OCI-LY7 (cell line): ENCODE measurements around the gene GAS7. TPM values are rescaled to one million over a fixed set of nuclear protein-coding genes. Genes with fewer than 3 reads are reported as not detected.

Experiments used
- BruUV-seq: library from RNA; stranded (reverse); fragments of 400-500 nt; replicated peaks from 2 replicates; lab custom pipeline; 2021; lab: Mats Ljungman, UMichigan
- CTCF ChIA-PET: fragments of 300-600 bp; sonication (Branson Sonifier 250); formaldehyde crosslinking; loops from one replicate; lab custom pipeline; 2022; ENCODE audit warnings: antibody characterized with exemption; ENCODE audit not compliant: unreplicated experiment; lab: Charles Lee
- POLR2A ChIA-PET: fragments of 300-600 bp; sonication (Branson Sonifier 250); formaldehyde crosslinking; loops from one replicate; lab custom pipeline; 2022; ENCODE audit warnings: antibody characterized with exemption; lab: Charles Lee
- DNase-seq: peaks from one replicate; pipeline ENCODE4 v3.0.0-alpha.2; 2015; ENCODE audit warnings: low spot score
- H2AFZ ChIP-seq: fragments of 200-600 bp; sonication (generic), shearing (Covaris generic); 2 replicates; pipeline ENCODE4 v1.6.1; 2014; ENCODE audit warnings: mild to moderate bottlenecking, antibody characterized with exemption, low read length, moderate library complexity
- H3K27ac ChIP-seq: fragments of 200-600 bp; sonication (generic); 2 replicates; pipeline ENCODE4 v1.5.1; 2014; ENCODE audit warnings: mixed run types, low read depth, mild to moderate bottlenecking, moderate library complexity, low read length, inconsistent platforms; ENCODE audit not compliant: poor library complexity, severe bottlenecking
- H3K36me3 ChIP-seq: fragments of 200-600 bp; sonication (generic); 2 replicates; pipeline ENCODE4 v1.6.1; 2014; ENCODE audit warnings: mild to moderate bottlenecking, antibody characterized with exemption, low read length, moderate library complexity, mixed read lengths; ENCODE audit not compliant: insufficient read depth
- H3K4me1 ChIP-seq: fragments of 200-600 bp; sonication (generic); 2 replicates; pipeline ENCODE4 v1.5.1; 2014; ENCODE audit warnings: mild to moderate bottlenecking, low read length; ENCODE audit not compliant: insufficient read depth, poor library complexity, severe bottlenecking
- H3K4me2 ChIP-seq: fragments of 200-600 bp; sonication (generic); 2 replicates; pipeline ENCODE4 v1.6.1; 2014; ENCODE audit warnings: mild to moderate bottlenecking, low read length
- H3K4me3 ChIP-seq: fragments of 200-600 bp; sonication (generic); 2 replicates; pipeline ENCODE4 v1.5.1; 2014; ENCODE audit warnings: mild to moderate bottlenecking, low read depth, low read length; ENCODE audit not compliant: poor library complexity, severe bottlenecking
- H3K79me2 ChIP-seq: fragments of 200-600 bp; sonication (generic); 2 replicates; pipeline ENCODE4 v1.6.1; 2016; ENCODE audit warnings: low read depth, mild to moderate bottlenecking, low read length, moderate library complexity, mixed read lengths; ENCODE audit not compliant: insufficient read depth
- H3K9me2 ChIP-seq: fragments of 200-600 bp; sonication (generic); 2 replicates; pipeline ENCODE4 v1.6.1; 2016; ENCODE audit warnings: mild to moderate bottlenecking, low read length, mixed read lengths; ENCODE audit not compliant: insufficient read depth
- H3K9me3 ChIP-seq: fragments of 200-600 bp; sonication (generic); 2 replicates; pipeline ENCODE4 v1.6.1; 2014; ENCODE audit warnings: mild to moderate bottlenecking, mixed run types, low read length, mixed read lengths
- H4K20me1 ChIP-seq: fragments of 200-600 bp; sonication (generic); 2 replicates; pipeline ENCODE4 v1.6.1; 2014; ENCODE audit warnings: mild to moderate bottlenecking, antibody characterized with exemption, low read length, moderate library complexity, mixed read lengths; ENCODE audit not compliant: insufficient read depth
- CTCF ChIP-seq: fragments of 200-600 bp; sonication (generic); conservative IDR thresholded peaks from 2 replicates; pipeline ENCODE4 v1.5.1; 2014; ENCODE audit warnings: mild to moderate bottlenecking, antibody characterized with exemption, low read length, moderate library complexity, mixed read lengths
- EZH2phosphoT487 ChIP-seq: fragments of 200-600 bp; sonication (generic); IDR thresholded peaks from 2 replicates; pipeline ENCODE4 v1.6.1; 2018; ENCODE audit warnings: low read depth, borderline replicate concordance, mild to moderate bottlenecking, mixed run types, antibody characterized with exemption, low read length, moderate library complexity, mixed read lengths
- intact Hi-C: fragments of 100-400 bp; cut with micrococcal nuclease; formaldehyde crosslinking; loops from one replicate; pipeline ENCODE4 v1.10.0; 2022; ENCODE audit not compliant: unreplicated experiment
- total RNA-seq, 2 experiments: library from RNA; depleted of rRNA in 1 of 2; stranded (reverse); fragments of >200 nt in 1 of 2; shearing (Covaris generic) in 1 of 2; gene quantifications; 2 replicates each; pipeline ENCODE4 v1.2.3, GENCODE V29; 2014 to 2022

Gene GAS7
- total RNA-seq, 2 experiments from 2014 or later: 1.5 TPM; not detected in 1

DNA sequence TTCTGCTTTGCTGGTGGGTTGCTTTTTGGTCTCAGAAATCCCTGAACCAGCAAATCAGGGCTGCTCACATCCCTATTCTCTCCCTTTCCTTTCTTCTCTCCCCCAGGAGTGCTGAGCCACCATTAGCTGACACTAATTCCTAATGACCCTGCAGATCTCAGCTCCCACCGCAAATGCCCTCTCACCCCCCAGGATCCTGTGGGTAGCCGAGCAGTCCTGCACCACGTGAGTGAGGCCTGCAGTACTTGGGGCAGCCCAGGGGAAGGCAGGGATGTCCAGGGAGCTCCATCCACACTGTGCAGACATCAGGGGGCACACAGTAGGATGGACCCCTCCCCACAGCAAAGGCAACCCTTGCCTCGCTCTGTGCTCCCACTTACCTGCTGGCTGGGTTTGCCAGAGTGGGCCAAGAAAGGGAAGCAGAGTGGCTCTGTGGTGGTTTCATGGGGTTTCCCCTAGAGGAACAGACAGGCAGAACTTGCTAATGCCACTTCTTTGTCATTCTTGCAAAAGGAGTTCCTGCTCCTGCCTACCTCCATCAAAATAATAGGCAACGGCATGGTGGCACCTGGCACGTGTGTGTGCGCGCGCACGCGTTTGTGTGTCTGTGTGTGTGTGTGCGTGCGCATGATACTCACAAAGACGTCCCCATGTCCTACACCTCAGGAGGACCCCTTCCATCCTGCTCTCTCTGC lies 135.6 kb downstream of the GAS7 start:
- H4K20me1 ChIP-seq: no peaks in the 10 kb centered on the region
- BruUV-seq: no TSS peak
- DNase-seq: no peak
- intact Hi-C loops: no loop called here
- H3K4me1 ChIP-seq: no peaks in the 10 kb centered on the region
- POLR2A ChIA-PET: interaction anchor here (0.5 to 0.6 kb wide), 2 partner anchors 11 to 13 kb away, joined by 3 to 4 read pairs; no protein-coding TSS in a partner anchor
- no peak overlapping the region for H3K27ac ChIP-seq
- no peaks in the 10 kb centered on the region for H3K9me2 ChIP-seq
- H2AFZ ChIP-seq: no peak overlapping the region
- H3K9me3 ChIP-seq: no peaks in the 10 kb centered on the region
- H3K79me2 ChIP-seq: no peaks in the 10 kb centered on the region
- CTCF ChIA-PET: no interaction called here
- H3K4me2 ChIP-seq: no peak overlapping the region
- no peaks in the 10 kb centered on the region for H3K36me3 ChIP-seq
- TF ChIP-seq EZH2phosphoT487: no peak
- TF ChIP-seq CTCF: no peak
- no peak overlapping the region for H3K4me3 ChIP-seq

DNA sequence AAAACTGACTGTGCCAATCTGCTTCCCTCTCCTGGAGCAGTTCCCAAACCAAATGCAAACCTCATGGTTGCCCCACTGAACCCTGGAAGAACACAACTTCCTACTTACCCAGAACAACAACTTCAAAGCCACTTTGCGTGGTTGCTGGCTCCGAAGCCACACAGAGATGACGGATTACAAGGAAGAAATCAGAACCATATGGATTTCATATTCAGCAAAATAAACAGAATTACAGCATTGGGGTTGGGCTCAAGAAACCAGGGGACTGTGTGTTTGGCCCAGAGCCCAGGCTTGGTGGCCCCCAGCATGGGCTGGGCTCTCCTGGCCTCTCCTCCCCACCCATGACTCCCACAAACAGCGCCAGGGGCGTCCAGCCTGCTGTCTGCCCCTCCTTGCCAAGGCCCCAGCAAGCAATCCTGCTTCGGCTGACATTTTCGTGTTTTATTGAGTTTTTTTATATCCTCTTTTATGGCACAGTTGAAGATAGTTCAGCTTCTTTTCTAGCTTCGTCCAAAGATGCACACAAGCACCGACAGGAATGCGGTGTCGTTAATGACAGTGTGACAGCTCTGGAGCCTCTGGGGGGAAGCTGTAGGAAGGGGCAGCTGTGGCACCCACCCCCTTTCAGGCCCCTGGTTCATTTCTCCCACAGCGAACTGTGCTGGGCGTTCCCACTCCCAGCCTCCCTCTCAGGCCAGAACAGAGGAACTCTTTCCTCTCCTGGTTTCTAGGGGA lies 137.1 kb downstream of the GAS7 start:
- BruUV-seq: no TSS peak
- no peak overlapping the region for H2AFZ ChIP-seq
- H3K9me2 ChIP-seq: no peaks in the 10 kb centered on the region
- H3K4me3 ChIP-seq: no peak overlapping the region
- intact Hi-C loops: no loop called here
- no peak for TF ChIP-seq EZH2phosphoT487
- TF ChIP-seq CTCF: no peak
- H3K4me2 ChIP-seq: no peak overlapping the region
- no peaks in the 10 kb centered on the region for H3K36me3 ChIP-seq
- no peak overlapping the region for H3K27ac ChIP-seq
- POLR2A ChIA-PET: no interaction called here
- no peaks in the 10 kb centered on the region for H3K4me1 ChIP-seq
- DNase-seq: no peak
- no peaks in the 10 kb centered on the region for H4K20me1 ChIP-seq
- no peaks in the 10 kb centered on the region for H3K9me3 ChIP-seq
- CTCF ChIA-PET: no interaction called here
- no peaks in the 10 kb centered on the region for H3K79me2 ChIP-seq

- no peak for DNase-seq
- no peaks in the 10 kb centered on the region for H3K79me2 ChIP-seq
- H2AFZ ChIP-seq: no peak overlapping the region
- no peaks in the 10 kb centered on the region for H3K9me2 ChIP-seq
- no TSS peak for BruUV-seq
- H4K20me1 ChIP-seq: no peaks in the 10 kb centered on the region
- H3K4me2 ChIP-seq: no peak overlapping the region
- no peak overlapping the region for H3K4me3 ChIP-seq
- POLR2A ChIA-PET: no interaction called here
- no peak overlapping the region for H3K27ac ChIP-seq
- H3K9me3 ChIP-seq: no peaks in the 10 kb centered on the region
- no peaks in the 10 kb centered on the region for H3K36me3 ChIP-seq
- CTCF ChIA-PET: no interaction called here
- TF ChIP-seq CTCF (no peak), EZH2phosphoT487 (no peak)
- H3K4me1 ChIP-seq: no peaks in the 10 kb centered on the region
- intact Hi-C loops: no loop called here
Observed at GRCh38 chr17:10060526-10060925, 137.9 kb downstream of the GAS7 start.
